Activated CD4-positive, CD25-positive, alpha-beta regulatory T cell treated with anti-CD3 and anti-CD28 coated beads, Interleukin-2, amount 50 U/mL, for 72 hours (primary cell): Measurements from ENCODE around the gene SPATA9.

ENCODE experiments used
- DNase-seq: peaks from one replicate; pipeline ENCODE4 v3.0.0; 2021

The SPATA9 gene

GRCh38 chr5:95613514-95613913 lies 69.3 kb downstream of the SPATA9 start:
- DNase-seq: no peak

- no peak for DNase-seq
Observed at GRCh38 chr5:95611396-95611795, 71.4 kb downstream of the SPATA9 start.

DNA sequence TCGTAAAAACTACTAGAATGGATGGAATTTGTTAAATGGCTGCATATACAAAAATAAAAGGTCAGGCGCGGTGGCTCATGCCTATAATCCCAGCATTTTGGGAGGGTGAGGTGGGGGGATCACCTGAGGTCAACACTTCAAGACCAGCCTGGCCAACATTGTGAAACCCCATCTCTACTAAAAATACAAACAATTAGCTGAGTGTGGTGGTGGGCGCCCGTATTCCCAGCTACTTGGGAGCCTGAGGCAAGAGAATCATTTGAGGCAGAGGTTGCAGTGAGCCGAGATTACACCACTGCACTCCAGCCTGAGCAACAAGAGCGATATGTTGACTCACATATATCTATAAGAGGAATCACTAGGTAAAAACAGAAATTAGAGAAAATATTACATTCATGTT lies 72.2 kb downstream of the SPATA9 start:
- DNase-seq: no peak

- no peak for DNase-seq
Observed at GRCh38 chr5:95609711-95610110, 73.1 kb downstream of the SPATA9 start.
